OCI-LY1 (cell line): ENCODE measurements around the gene MKKS.

ENCODE experiments used
- H2AFZ ChIP-seq: fragments of 200-600 bp; sonication (generic), shearing (Covaris generic); 2 replicates; pipeline ENCODE4 v1.6.0; 2014; ENCODE audit warnings: antibody characterized with exemption, mild to moderate bottlenecking, low read length
- H3F3A ChIP-seq: fragments of 200-600 bp; sonication (generic), shearing (Covaris generic); 2 replicates; pipeline ENCODE4 v1.6.0; 2014; ENCODE audit warnings: mild to moderate bottlenecking, antibody characterized with exemption, low read length, moderate library complexity; ENCODE audit not compliant: insufficient read depth
- H3K27ac ChIP-seq: fragments of 200-600 bp; sonication (generic); 2 replicates; pipeline ENCODE4 v1.5.1; 2014; ENCODE audit warnings: low read length, mixed run types, mild to moderate bottlenecking, low read depth; ENCODE audit not compliant: poor library complexity, severe bottlenecking
- H3K27me3 ChIP-seq: fragments of 200-600 bp; sonication (generic); 2 replicates; pipeline ENCODE4 v1.6.0; 2014; ENCODE audit warnings: antibody characterized with exemption, mild to moderate bottlenecking, low read length, moderate library complexity; ENCODE audit not compliant: insufficient read depth
- H3K36me3 ChIP-seq: fragments of 200-600 bp; sonication (generic); 2 replicates; pipeline ENCODE4 v1.6.1; 2014; ENCODE audit warnings: mild to moderate bottlenecking, antibody characterized with exemption, low read length, moderate library complexity, mixed read lengths; ENCODE audit not compliant: insufficient read depth
- H3K4me1 ChIP-seq: fragments of 200-600 bp; sonication (generic); 2 replicates; pipeline ENCODE4 v1.5.1; 2014; ENCODE audit warnings: mild to moderate bottlenecking, low read length, moderate library complexity; ENCODE audit not compliant: insufficient read depth, severe bottlenecking
- H3K4me2 ChIP-seq: fragments of 200-600 bp; sonication (generic), shearing (Covaris generic); 2 replicates; pipeline ENCODE4 v1.6.1; 2014; ENCODE audit warnings: low read length
- H3K4me3 ChIP-seq: fragments of 200-600 bp; sonication (generic); 2 replicates; pipeline ENCODE4 v1.5.1; 2014; ENCODE audit warnings: low read length, low read depth, mild to moderate bottlenecking, mixed read lengths; ENCODE audit not compliant: poor library complexity, severe bottlenecking
- H3K79me2 ChIP-seq: fragments of 200-600 bp; shearing (Covaris generic); 2 replicates; pipeline ENCODE4 v1.6.1; 2016; ENCODE audit warnings: mixed run types, low read length, mixed read lengths; ENCODE audit not compliant: insufficient read depth
- H3K9ac ChIP-seq: fragments of 200-600 bp; sonication (generic), shearing (Covaris generic); 2 replicates; pipeline ENCODE4 v1.6.1; 2014; ENCODE audit warnings: mild to moderate bottlenecking, low read length, mixed read lengths
- H3K9me2 ChIP-seq: fragments of 200-600 bp; sonication (generic), shearing (Covaris generic); 2 replicates; pipeline ENCODE4 v1.6.1; 2014; ENCODE audit warnings: low read depth, mild to moderate bottlenecking, low read length, mixed read lengths
- H3K9me3 ChIP-seq: fragments of 200-600 bp; shearing (Covaris generic); 2 replicates; pipeline ENCODE4 v1.6.1; 2014; ENCODE audit warnings: low read length, mixed read lengths
- H4K20me1 ChIP-seq: fragments of 200-600 bp; sonication (generic), shearing (Covaris generic); 2 replicates; pipeline ENCODE4 v1.6.0; 2016; ENCODE audit warnings: mild to moderate bottlenecking, low read length; ENCODE audit not compliant: insufficient read depth
- CTCF ChIP-seq: fragments of 200-600 bp; sonication (generic), shearing (Covaris generic); IDR thresholded peaks from 2 replicates; pipeline ENCODE4 v1.5.1; 2017; ENCODE audit warnings: mild to moderate bottlenecking, antibody characterized with exemption, low read length, moderate library complexity, mixed read lengths
- EZH2 ChIP-seq: fragments of 200-600 bp; sonication (generic), shearing (Covaris generic); IDR thresholded peaks from 2 replicates; pipeline ENCODE4 v1.8.0; 2017; ENCODE audit warnings: borderline replicate concordance, mixed run types, mild to moderate bottlenecking, antibody characterized with exemption, low read length, moderate library complexity, mixed read lengths

MKKS gene

GRCh38 chr20:10387686-10388085, 46.3 kb downstream of the MKKS start:
- Histone ChIP-seq H3K4me3 (no peak overlapping the region), H3K36me3 (no peaks in the 10 kb centered on the region), H3K27ac (no peak overlapping the region), H4K20me1 (no peaks in the 10 kb centered on the region), H3K27me3 (no peaks in the 10 kb centered on the region), H3K79me2 (no peaks in the 10 kb centered on the region), H3K9me2 (no peaks in the 10 kb centered on the region), H3K4me2 (no peak overlapping the region), H2AFZ (no peak overlapping the region), H3K4me1 (no peaks in the 10 kb centered on the region), H3F3A (no peaks in the 10 kb centered on the region), H3K9ac (no peak overlapping the region), H3K9me3 (no peaks in the 10 kb centered on the region)
- TF ChIP-seq EZH2 (no peak), CTCF (no peak)

GRCh38 chr20:10385850-10386544, 48.0 kb downstream of the MKKS start:
- Histone ChIP-seq H3K4me1 (no peaks in the 10 kb centered on the region), H4K20me1 (no peaks in the 10 kb centered on the region), H3K9me3 (no peaks in the 10 kb centered on the region), H3K4me3 (no peak overlapping the region), H3F3A (no peaks in the 10 kb centered on the region), H3K27ac (no peak overlapping the region), H3K9me2 (no peaks in the 10 kb centered on the region), H3K9ac (no peak overlapping the region), H2AFZ (no peak overlapping the region), H3K4me2 (no peak overlapping the region), H3K27me3 (no peaks in the 10 kb centered on the region), H3K36me3 (no peaks in the 10 kb centered on the region), H3K79me2 (no peaks in the 10 kb centered on the region)
- TF ChIP-seq EZH2 = no peak
- TF ChIP-seq CTCF = no peak

- TF ChIP-seq CTCF (peak; percentile 34; the same call in 1 of the 2 replicates), EZH2 (no peak)
- Histone ChIP-seq H3K4me1 (no peaks in the 10 kb centered on the region), H2AFZ (no peak overlapping the region), H3F3A (no peaks in the 10 kb centered on the region), H3K4me2 (no peak overlapping the region), H3K36me3 (no peaks in the 10 kb centered on the region), H3K9me3 (no peaks in the 10 kb centered on the region), H3K79me2 (no peaks in the 10 kb centered on the region), H3K27ac (no peak overlapping the region), H3K4me3 (no peak overlapping the region), H3K9ac (no peak overlapping the region), H4K20me1 (no peaks in the 10 kb centered on the region), H3K27me3 (no peaks in the 10 kb centered on the region), H3K9me2 (no peaks in the 10 kb centered on the region)
Measured at GRCh38 chr20:10381477-10381876, 52.5 kb downstream of the MKKS start.
